Putamen (tissue), 1 donor: Measurements from ENCODE around the gene CSNK1G3.

Source experiments
- DNase-seq: peaks from one replicate; pipeline ENCODE4 v3.0.0-alpha.2; 2016; ENCODE audit warnings: low spot score

Gene CSNK1G3

DNA sequence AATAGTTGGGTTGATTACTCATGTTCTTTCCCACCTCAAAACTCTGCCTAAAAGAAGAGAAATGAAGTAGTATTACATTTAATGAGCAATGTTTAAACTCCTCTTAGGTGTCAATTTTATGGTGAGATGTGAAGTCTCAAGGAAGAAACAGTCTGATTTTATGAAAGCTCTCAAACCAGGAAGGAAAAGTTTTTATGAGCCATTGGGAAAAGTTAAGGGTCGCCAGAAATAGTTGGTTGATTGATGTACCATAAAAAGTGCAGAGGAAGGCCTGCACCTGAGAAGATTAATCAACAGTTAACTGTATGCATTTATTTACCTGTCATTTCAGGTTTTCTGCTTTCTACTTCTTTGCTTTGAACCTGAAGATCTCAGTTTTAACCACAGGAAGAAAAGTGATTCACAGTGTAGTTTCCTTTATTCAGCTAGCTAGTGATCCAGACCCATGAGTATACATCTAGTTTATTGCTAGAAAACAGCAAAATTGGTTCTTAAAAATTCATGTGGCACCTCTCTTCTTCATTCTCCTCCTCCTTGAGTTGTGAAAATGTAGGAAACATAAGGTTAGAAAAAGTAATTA lies 133.1 kb downstream of the CSNK1G3 start:
- no peak for DNase-seq

DNA sequence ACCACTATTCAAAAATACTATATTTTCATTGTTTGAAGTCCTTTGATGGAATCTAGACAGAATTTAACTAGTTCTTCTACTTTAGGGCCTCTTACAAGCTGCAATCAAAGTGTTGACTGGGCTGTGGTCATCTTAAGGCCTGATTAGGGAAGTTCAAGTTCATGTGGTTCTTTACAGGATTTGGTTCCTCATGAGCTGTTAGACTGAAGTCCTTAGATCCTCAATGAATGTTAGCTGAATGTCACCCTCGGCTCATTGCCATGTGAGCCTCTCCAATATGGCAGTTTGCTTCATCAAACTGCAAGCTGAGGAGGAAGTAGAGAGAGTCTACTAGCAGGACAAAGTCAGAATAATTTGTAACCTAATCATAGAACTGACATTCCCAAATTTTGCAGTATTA lies 135.1 kb downstream of the CSNK1G3 start:
- no peak for DNase-seq

DNA sequence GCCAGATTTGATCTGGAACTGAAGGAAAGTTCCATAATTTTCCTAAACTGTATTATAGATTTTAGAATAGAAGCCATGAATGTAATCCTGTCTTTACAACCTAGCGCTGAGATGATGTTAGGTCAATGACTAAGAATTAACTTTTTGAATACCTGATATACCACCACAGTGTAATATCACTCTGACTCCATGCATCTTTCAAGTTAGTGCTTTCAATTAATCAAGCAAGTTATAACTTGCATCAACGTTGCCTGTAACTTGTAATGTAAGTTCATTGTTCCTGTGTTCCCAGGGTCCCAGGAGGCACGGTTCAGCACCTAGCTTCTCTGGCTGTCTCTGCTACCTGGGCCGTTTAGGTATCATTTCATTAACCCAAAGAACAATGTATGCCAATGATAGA lies 139.3 kb downstream of the CSNK1G3 start:
- DNase-seq: no peak

DNA sequence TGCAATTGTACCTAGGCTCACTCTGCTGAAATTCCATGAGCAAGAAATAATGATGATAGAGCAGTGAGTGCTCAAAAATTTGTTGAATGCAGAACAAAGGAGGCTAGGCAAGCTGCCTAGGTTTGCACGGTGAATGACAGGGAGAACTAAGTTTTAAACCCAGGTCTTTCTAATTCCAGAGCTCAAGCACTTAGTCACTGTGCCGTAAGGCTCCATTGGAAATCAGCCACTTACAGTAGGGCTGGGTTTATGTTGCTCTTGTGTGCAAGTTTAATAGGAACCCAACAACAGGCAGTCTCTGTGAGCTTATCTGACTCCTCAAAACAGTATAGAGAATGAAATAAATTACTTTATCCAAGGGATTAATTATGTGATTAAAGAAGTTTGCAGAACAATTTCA lies 147.0 kb downstream of the CSNK1G3 start:
- no peak for DNase-seq

DNA sequence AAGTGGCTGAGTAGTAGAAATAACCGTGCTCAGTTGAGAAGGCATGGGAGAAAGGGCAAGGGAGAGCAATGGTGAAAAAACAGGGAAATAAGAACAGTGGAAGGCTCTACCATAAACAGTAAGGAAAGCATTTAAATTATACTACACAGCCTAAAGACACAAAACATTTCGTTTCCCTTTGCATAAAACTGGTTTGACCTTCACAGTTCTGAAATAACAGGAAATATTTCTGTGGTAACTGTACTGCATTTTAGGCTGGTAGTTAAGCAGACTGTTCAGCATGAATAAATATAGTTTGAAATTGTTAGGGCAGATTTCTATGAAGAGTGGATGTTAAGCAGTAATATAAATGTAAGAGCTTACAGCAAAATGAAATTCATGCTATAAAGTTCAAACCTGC lies 147.5 kb downstream of the CSNK1G3 start:
- no peak for DNase-seq

DNA sequence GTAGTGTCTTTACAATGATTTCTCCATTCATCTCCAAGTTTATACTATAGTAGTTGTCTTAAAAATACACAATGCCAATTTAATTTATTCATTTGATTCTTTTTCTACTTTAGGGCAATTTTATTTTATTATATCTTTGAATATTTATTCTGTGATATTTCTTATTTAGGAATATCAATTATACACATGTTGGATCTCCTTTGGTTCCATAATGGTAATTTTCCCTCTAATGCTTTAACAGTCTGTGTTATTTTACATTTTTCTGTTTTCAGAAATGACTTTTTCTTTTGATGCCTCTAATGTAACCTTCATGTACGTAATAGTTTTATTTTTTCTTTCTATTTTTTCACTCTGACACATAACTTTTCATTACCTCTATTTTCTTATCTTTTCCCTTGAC lies 153.0 kb downstream of the CSNK1G3 start:
- DNase-seq: no peak

DNA sequence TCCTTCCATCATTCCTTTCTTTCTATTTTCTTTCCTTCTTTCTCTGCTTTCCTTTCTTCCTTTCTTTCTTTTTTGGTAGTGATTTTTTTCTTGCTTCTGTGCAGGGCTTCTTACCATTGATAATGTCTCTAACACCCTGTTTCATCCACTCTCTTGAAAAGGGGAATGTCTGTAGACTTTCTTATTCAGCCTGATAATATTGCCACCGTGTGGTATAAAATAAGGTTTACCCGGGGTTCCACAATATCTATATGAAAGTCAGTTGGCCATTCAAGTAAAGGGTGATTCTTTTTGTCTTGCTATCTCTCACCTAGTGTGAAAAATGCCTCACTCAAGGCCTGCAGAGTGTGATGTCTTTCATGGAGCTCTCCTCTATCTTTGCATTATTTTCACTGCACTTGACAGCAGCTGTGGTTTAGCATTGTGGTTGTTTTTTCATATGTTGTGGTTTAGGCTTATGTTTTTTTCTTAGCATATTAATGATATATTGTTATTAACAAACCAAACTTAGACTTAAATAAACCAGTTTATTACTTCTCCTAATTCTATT lies 153.9 kb downstream of the CSNK1G3 start:
- no peak for DNase-seq
